ENCODE measurements around the gene HIC2.
A peak's percentile ranks its signal among the peaks of the same experiment; 100 is the strongest.
"Not testable (repeated sequence)": the region's sequence is repeated elsewhere in the genome, so short reads cannot be mapped to it uniquely, and the experiment has no call there.

HIC2 gene

DNA sequence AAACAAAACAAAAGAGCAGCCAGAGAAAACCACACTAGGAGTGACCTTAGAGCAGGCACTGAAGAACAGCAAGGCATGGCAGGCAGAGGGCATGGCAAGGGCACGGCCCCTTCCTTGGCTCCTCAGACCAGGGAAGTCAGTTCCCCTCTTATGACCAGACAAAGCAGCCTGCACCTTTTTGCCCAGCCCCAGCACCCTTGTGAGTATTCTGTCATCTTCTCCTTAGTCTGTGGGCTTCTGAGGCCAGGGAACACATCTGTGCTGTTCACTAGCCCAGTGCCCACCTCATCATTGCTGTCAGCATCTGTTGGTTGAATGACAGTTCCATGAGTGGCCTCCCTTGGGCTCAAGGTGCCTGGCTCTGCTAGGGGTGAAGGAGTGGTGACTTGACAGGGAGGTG, 10.0 kb upstream of the HIC2 start:
- H3K4me1 ChIP-seq (ENCODE audit: control insufficient read depth, insufficient read depth, low read length); H3K27ac ChIP-seq (ENCODE audit: extremely low read depth, low read depth, low read length); H3K9me3 ChIP-seq (ENCODE audit: control insufficient read depth, insufficient read depth, low read depth, low read length); H3K4me3 ChIP-seq (ENCODE audit: low read depth, low read length); CTCF ChIA-PET; POLR2A ChIA-PET; H3K36me3 ChIP-seq (ENCODE audit: control insufficient read depth in 2 of 2, insufficient read depth in 1 of 2, low read length in 2 of 2): not testable (repeated sequence)

DNA sequence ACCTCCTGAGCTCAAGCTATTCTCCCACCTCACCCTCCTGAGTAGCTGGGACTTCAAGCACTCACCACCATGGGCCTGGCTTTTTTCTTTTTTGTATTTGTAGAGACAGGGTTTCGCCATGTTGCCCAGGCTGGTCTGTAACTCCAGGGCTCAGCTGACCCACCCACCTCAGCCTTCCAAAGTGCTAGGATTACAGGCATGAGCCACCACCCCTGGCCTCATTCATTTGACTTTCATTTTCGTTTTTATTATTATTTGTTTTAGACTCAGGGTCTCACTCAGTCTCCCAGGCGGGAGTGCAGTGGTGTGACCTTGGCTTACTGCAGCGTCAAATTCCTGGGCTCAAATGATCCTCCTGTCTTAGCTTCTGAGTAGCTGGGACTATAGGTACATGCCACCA, 9.4 kb upstream of the HIC2 start:
- H3K27ac ChIP-seq (ENCODE audit: extremely low read depth, low read depth, low read length); CTCF ChIA-PET; H3K4me1 ChIP-seq (ENCODE audit: control insufficient read depth, insufficient read depth, low read length); H3K9me3 ChIP-seq (ENCODE audit: control insufficient read depth, insufficient read depth, low read depth, low read length); H3K36me3 ChIP-seq (ENCODE audit: control insufficient read depth in 2 of 2, insufficient read depth in 1 of 2, low read length in 2 of 2); H3K4me3 ChIP-seq (ENCODE audit: low read depth, low read length); POLR2A ChIA-PET: not testable (repeated sequence)

DNA sequence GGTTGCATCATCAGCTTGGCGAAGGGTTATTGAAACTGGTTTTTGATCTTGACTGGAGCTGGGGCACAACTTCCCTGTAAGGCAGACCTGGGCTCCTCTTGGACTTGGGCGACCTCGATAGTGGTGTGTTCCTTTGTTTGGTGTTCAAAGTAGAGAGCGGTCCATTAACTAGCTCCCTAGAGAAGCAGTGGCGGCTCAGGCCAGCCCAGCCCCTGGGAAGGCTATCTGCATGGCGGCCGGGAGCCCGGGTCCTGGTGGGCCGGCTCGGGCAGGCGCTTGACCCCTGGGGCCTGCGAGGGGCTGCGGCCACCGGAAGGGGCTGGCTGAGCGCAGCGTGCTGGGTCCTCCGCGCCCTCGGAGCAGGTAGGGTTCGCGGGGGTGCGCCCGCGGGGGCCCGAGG, 796 bp upstream of the HIC2 start:
- not testable (repeated sequence) for H3K4me3 ChIP-seq (ENCODE audit: low read depth, low read length)

GRCh38 chr22:21417853-21418252, 682 bp downstream of the HIC2 start:
- H3K36me3 ChIP-seq (ENCODE audit: control insufficient read depth in 2 of 2, insufficient read depth in 1 of 2, low read length in 2 of 2); CTCF ChIA-PET; H3K9me3 ChIP-seq (ENCODE audit: control insufficient read depth, insufficient read depth, low read depth, low read length); H3K27ac ChIP-seq (ENCODE audit: extremely low read depth, low read depth, low read length); H3K4me1 ChIP-seq (ENCODE audit: control insufficient read depth, insufficient read depth, low read length); POLR2A ChIA-PET: not testable (repeated sequence)
- H3K4me3 ChIP-seq (ENCODE audit: low read depth, low read length): peak overlapping the region; percentile 43

More for the DNA sequence above, 796 bp upstream of the HIC2 start:
- CTCF ChIA-PET; H3K4me1 ChIP-seq (ENCODE audit: control insufficient read depth, insufficient read depth, low read length); H3K36me3 ChIP-seq (ENCODE audit: control insufficient read depth in 2 of 2, insufficient read depth in 1 of 2, low read length in 2 of 2); POLR2A ChIA-PET; H3K27ac ChIP-seq (ENCODE audit: extremely low read depth, low read depth, low read length); H3K9me3 ChIP-seq (ENCODE audit: control insufficient read depth, insufficient read depth, low read depth, low read length): not testable (repeated sequence)

GRCh38 chr22:21418974-21419638, 1.9 kb downstream of the HIC2 start:
- H3K4me3 ChIP-seq (ENCODE audit: low read depth, low read length); POLR2A ChIA-PET; CTCF ChIA-PET; H3K9me3 ChIP-seq (ENCODE audit: control insufficient read depth, insufficient read depth, low read depth, low read length); H3K36me3 ChIP-seq (ENCODE audit: control insufficient read depth in 2 of 2, insufficient read depth in 1 of 2, low read length in 2 of 2); H3K4me1 ChIP-seq (ENCODE audit: control insufficient read depth, insufficient read depth, low read length): not testable (repeated sequence)
- peak overlapping the region; percentile 39; the same call in 1 of the 2 replicates for H3K27ac ChIP-seq (ENCODE audit: extremely low read depth, low read depth, low read length)

GRCh38 chr22:21420180-21420763, 3.1 kb downstream of the HIC2 start:
- H3K9me3 ChIP-seq (ENCODE audit: control insufficient read depth, insufficient read depth, low read depth, low read length); H3K4me1 ChIP-seq (ENCODE audit: control insufficient read depth, insufficient read depth, low read length); H3K4me3 ChIP-seq (ENCODE audit: low read depth, low read length); H3K36me3 ChIP-seq (ENCODE audit: control insufficient read depth in 2 of 2, insufficient read depth in 1 of 2, low read length in 2 of 2); POLR2A ChIA-PET; CTCF ChIA-PET; H3K27ac ChIP-seq (ENCODE audit: extremely low read depth, low read depth, low read length): not testable (repeated sequence)

- POLR2A ChIA-PET; H3K4me1 ChIP-seq (ENCODE audit: control insufficient read depth, insufficient read depth, low read length); H3K4me3 ChIP-seq (ENCODE audit: low read depth, low read length); H3K27ac ChIP-seq (ENCODE audit: extremely low read depth, low read depth, low read length); H3K9me3 ChIP-seq (ENCODE audit: control insufficient read depth, insufficient read depth, low read depth, low read length); H3K36me3 ChIP-seq (ENCODE audit: control insufficient read depth in 2 of 2, insufficient read depth in 1 of 2, low read length in 2 of 2); CTCF ChIA-PET: not testable (repeated sequence)
Measured at GRCh38 chr22:21424084-21424709, 7.0 kb downstream of the HIC2 start.

GRCh38 chr22:21434378-21435233, 17.4 kb downstream of the HIC2 start:
- POLR2A ChIA-PET; H3K9me3 ChIP-seq (ENCODE audit: control insufficient read depth, insufficient read depth, low read depth, low read length); H3K4me1 ChIP-seq (ENCODE audit: control insufficient read depth, insufficient read depth, low read length); H3K27ac ChIP-seq (ENCODE audit: extremely low read depth, low read depth, low read length); CTCF ChIA-PET; H3K36me3 ChIP-seq (ENCODE audit: control insufficient read depth in 2 of 2, insufficient read depth in 1 of 2, low read length in 2 of 2); H3K4me3 ChIP-seq (ENCODE audit: low read depth, low read length): not testable (repeated sequence)

DNA sequence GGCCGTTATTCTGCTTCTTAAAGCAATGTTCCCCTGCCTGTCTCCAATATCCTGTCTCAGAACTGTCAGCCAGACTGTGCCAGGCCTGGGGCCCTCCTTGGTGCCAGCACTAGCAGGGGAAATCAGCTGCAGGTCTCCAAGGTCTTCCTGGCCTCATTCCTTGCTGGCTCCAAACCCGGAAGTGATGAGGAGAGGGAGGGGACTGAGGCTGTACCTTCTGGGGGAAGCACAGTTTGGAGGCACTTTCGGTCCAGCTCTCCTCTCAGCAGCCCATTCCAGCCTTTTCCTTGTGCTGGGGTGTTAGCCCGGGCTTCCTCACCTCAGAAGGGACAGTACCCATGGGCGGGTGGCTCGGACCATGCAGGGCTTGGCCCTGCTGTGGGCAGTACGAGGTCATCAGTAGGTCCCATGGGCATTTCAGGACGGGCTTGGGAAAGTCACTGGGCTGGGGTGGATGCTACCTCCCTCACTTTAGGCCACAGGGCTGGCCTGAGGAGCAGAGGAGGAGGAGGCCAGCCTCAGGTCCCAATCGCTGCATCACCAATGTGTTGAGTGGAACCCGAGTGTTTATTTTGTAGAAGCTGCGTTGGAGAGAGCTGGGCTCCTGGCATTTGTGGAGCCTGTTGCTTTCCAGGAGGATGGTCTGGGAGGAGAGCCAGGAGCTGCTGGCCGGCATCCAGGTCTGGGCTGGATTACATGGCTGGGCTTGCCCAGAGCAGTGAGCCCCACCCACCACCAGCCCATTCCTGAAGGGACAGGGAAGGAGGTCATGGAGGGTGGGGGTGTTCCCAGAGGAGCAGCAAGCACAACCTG, 19.0 kb downstream of the HIC2 start:
- H3K9me3 ChIP-seq (ENCODE audit: control insufficient read depth, insufficient read depth, low read depth, low read length); POLR2A ChIA-PET; H3K36me3 ChIP-seq (ENCODE audit: control insufficient read depth in 2 of 2, insufficient read depth in 1 of 2, low read length in 2 of 2); CTCF ChIA-PET; H3K4me1 ChIP-seq (ENCODE audit: control insufficient read depth, insufficient read depth, low read length); H3K4me3 ChIP-seq (ENCODE audit: low read depth, low read length): not testable (repeated sequence)
- 0 out of 2 replicates have a peak overlapping the region, but pooled peaks have one; percentile 41 for H3K27ac ChIP-seq (ENCODE audit: extremely low read depth, low read depth, low read length)

Measured in HEK293 (cell line).